ENCODE data around the gene PRUNE1.

GRCh38 chr1:150999051-150999674 is 9.1 kb upstream of the PRUNE1 start:
- TF ChIP-seq, protein P1, sequence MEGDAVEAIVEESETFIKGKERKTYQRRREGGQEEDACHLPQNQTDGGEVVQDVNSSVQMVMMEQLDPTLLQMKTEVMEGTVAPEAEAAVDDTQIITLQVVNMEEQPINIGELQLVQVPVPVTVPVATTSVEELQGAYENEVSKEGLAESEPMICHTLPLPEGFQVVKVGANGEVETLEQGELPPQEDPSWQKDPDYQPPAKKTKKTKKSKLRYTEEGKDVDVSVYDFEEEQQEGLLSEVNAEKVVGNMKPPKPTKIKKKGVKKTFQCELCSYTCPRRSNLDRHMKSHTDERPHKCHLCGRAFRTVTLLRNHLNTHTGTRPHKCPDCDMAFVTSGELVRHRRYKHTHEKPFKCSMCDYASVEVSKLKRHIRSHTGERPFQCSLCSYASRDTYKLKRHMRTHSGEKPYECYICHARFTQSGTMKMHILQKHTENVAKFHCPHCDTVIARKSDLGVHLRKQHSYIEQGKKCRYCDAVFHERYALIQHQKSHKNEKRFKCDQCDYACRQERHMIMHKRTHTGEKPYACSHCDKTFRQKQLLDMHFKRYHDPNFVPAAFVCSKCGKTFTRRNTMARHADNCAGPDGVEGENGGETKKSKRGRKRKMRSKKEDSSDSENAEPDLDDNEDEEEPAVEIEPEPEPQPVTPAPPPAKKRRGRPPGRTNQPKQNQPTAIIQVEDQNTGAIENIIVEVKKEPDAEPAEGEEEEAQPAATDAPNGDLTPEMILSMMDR (IDR thresholded peaks at IDR 0.05) = no peak
- no peak for TF ChIP-seq POLR2A (IDR thresholded peaks at IDR 0.05)

Measured in Peyer's patch (tissue), 4 donors.